ENCODE data around the gene TCERG1L. TPM values are rescaled to one million over a fixed set of nuclear protein-coding genes. Genes with fewer than 3 reads are reported as not detected.
"Not testable (repeated sequence)": the region's sequence is repeated elsewhere in the genome, so short reads cannot be mapped to it uniquely, and the experiment has no call there.

TCERG1L gene
- total RNA-seq, 1 donor from 2014 or later, result 0.05 TPM

- peaks cover 3% of the 10 kb centered on the region for H3K27me3 Mint-ChIP-seq (ENCODE audit: insufficient read depth)
- H3K36me3 Mint-ChIP-seq (ENCODE audit: low read depth), result no peaks in the 10 kb centered on the region
- intact Hi-C loops (cut with micrococcal nuclease), result no loop called here
- no peak overlapping the region for H3K4me3 Mint-ChIP-seq
- H3K27ac Mint-ChIP-seq, result no peak overlapping the region
- DNase-seq (ENCODE audit: low spot score), result no peak
- H3K9me3 Mint-ChIP-seq, result no peaks in the 10 kb centered on the region
- H3K4me1 Mint-ChIP-seq (ENCODE audit: low read depth), result no peaks in the 10 kb centered on the region
Observed at GRCh38 chr10:131107970-131108369, 203.6 kb downstream of the TCERG1L start.

GRCh38 chr10:131102676-131103075 is 208.8 kb downstream of the TCERG1L start:
- Mint-ChIP-seq H3K27me3 (ENCODE audit: insufficient read depth) (no peaks in the 10 kb centered on the region), H3K9me3 (no peaks in the 10 kb centered on the region), H3K4me1 (ENCODE audit: low read depth) (no peaks in the 10 kb centered on the region), H3K36me3 (ENCODE audit: low read depth) (no peaks in the 10 kb centered on the region), H3K27ac (no peak overlapping the region), H3K4me3 (no peak overlapping the region)
- intact Hi-C loops (cut with micrococcal nuclease), result no loop called here
- no peak for DNase-seq (ENCODE audit: low spot score)

- no peak for DNase-seq (ENCODE audit: low spot score)
- H3K9me3 Mint-ChIP-seq, result no peaks in the 10 kb centered on the region
- intact Hi-C loops (cut with micrococcal nuclease), result no loop called here
- no peaks in the 10 kb centered on the region for H3K27me3 Mint-ChIP-seq (ENCODE audit: insufficient read depth)
- H3K4me3 Mint-ChIP-seq, result no peak overlapping the region
- H3K4me1 Mint-ChIP-seq (ENCODE audit: low read depth), result no peaks in the 10 kb centered on the region
- no peak overlapping the region for H3K27ac Mint-ChIP-seq
- H3K36me3 Mint-ChIP-seq (ENCODE audit: low read depth), result no peaks in the 10 kb centered on the region
Observed at GRCh38 chr10:131102147-131102546, 209.4 kb downstream of the TCERG1L start.

GRCh38 chr10:131100418-131101410 is 210.8 kb downstream of the TCERG1L start:
- H3K36me3 Mint-ChIP-seq (ENCODE audit: low read depth); DNase-seq (ENCODE audit: low spot score); H3K4me1 Mint-ChIP-seq (ENCODE audit: low read depth); H3K27me3 Mint-ChIP-seq (ENCODE audit: insufficient read depth); H3K4me3 Mint-ChIP-seq; H3K27ac Mint-ChIP-seq; H3K9me3 Mint-ChIP-seq; intact Hi-C loops (cut with micrococcal nuclease): not testable (repeated sequence)

GRCh38 chr10:131099028-131099726 is 212.3 kb downstream of the TCERG1L start:
- intact Hi-C loops (cut with micrococcal nuclease), result no loop called here
- Mint-ChIP-seq H3K27ac (no peak overlapping the region), H3K4me1 (ENCODE audit: low read depth) (no peaks in the 10 kb centered on the region), H3K36me3 (ENCODE audit: low read depth) (no peaks in the 10 kb centered on the region), H3K4me3 (no peak overlapping the region), H3K27me3 (ENCODE audit: insufficient read depth) (no peaks in the 10 kb centered on the region), H3K9me3 (no peaks in the 10 kb centered on the region)
- DNase-seq (ENCODE audit: low spot score), result no peak

- intact Hi-C loops (cut with micrococcal nuclease), result no loop called here
- Mint-ChIP-seq H3K27ac (no peak overlapping the region), H3K36me3 (ENCODE audit: low read depth) (no peaks in the 10 kb centered on the region), H3K27me3 (ENCODE audit: insufficient read depth) (no peaks in the 10 kb centered on the region), H3K4me3 (no peak overlapping the region), H3K4me1 (ENCODE audit: low read depth) (no peaks in the 10 kb centered on the region), H3K9me3 (no peaks in the 10 kb centered on the region)
- no peak for DNase-seq (ENCODE audit: low spot score)
Observed at GRCh38 chr10:131098416-131098952, 213.0 kb downstream of the TCERG1L start.

- H3K27ac Mint-ChIP-seq, result no peak overlapping the region
- no peak overlapping the region for H3K4me3 Mint-ChIP-seq
- no peaks in the 10 kb centered on the region for H3K4me1 Mint-ChIP-seq (ENCODE audit: low read depth)
- intact Hi-C loops (cut with micrococcal nuclease), result no loop called here
- DNase-seq (ENCODE audit: low spot score), result no peak
- no peaks in the 10 kb centered on the region for H3K9me3 Mint-ChIP-seq
- no peaks in the 10 kb centered on the region for H3K27me3 Mint-ChIP-seq (ENCODE audit: insufficient read depth)
- no peaks in the 10 kb centered on the region for H3K36me3 Mint-ChIP-seq (ENCODE audit: low read depth)
Observed at GRCh38 chr10:131096031-131096430, 215.5 kb downstream of the TCERG1L start.

GRCh38 chr10:131095313-131095580 is 216.3 kb downstream of the TCERG1L start:
- intact Hi-C loops (cut with micrococcal nuclease), result no loop called here
- H3K4me1 Mint-ChIP-seq (ENCODE audit: low read depth), result no peaks in the 10 kb centered on the region
- H3K27ac Mint-ChIP-seq, result no peak overlapping the region
- no peaks in the 10 kb centered on the region for H3K36me3 Mint-ChIP-seq (ENCODE audit: low read depth)
- no peaks in the 10 kb centered on the region for H3K27me3 Mint-ChIP-seq (ENCODE audit: insufficient read depth)
- no peak for DNase-seq (ENCODE audit: low spot score)
- H3K9me3 Mint-ChIP-seq, result no peaks in the 10 kb centered on the region
- no peak overlapping the region for H3K4me3 Mint-ChIP-seq

GRCh38 chr10:131094527-131095312 is 216.8 kb downstream of the TCERG1L start:
- Mint-ChIP-seq H3K36me3 (ENCODE audit: low read depth) (no peaks in the 10 kb centered on the region), H3K4me1 (ENCODE audit: low read depth) (no peaks in the 10 kb centered on the region), H3K9me3 (no peaks in the 10 kb centered on the region), H3K27ac (peak overlapping the region; percentile 67), H3K27me3 (ENCODE audit: insufficient read depth) (no peaks in the 10 kb centered on the region), H3K4me3 (no peak overlapping the region)
- no peak for DNase-seq (ENCODE audit: low spot score)
- intact Hi-C loops (cut with micrococcal nuclease), result no loop called here

- intact Hi-C loops (cut with micrococcal nuclease), result no loop called here
- no peaks in the 10 kb centered on the region for H3K4me1 Mint-ChIP-seq (ENCODE audit: low read depth)
- H3K27me3 Mint-ChIP-seq (ENCODE audit: insufficient read depth), result no peaks in the 10 kb centered on the region
Observed at GRCh38 chr10:131093795-131094366, 217.6 kb downstream of the TCERG1L start.

GRCh38 chr10:131093346-131093745 is 218.2 kb downstream of the TCERG1L start:
- Mint-ChIP-seq H3K27me3 (ENCODE audit: insufficient read depth) (no peaks in the 10 kb centered on the region), H3K27ac (no peak overlapping the region), H3K9me3 (no peaks in the 10 kb centered on the region), H3K4me1 (ENCODE audit: low read depth) (no peaks in the 10 kb centered on the region), H3K36me3 (ENCODE audit: low read depth) (no peaks in the 10 kb centered on the region), H3K4me3 (no peak overlapping the region)
- no peak for DNase-seq (ENCODE audit: low spot score)
- intact Hi-C loops (cut with micrococcal nuclease), result no loop called here

More at GRCh38 chr10:131093795-131094366, 217.6 kb downstream of the TCERG1L start:
- Mint-ChIP-seq H3K27ac (no peak overlapping the region), H3K36me3 (ENCODE audit: low read depth) (no peaks in the 10 kb centered on the region), H3K4me3 (no peak overlapping the region), H3K9me3 (no peaks in the 10 kb centered on the region)
- no peak for DNase-seq (ENCODE audit: low spot score)

- Mint-ChIP-seq H3K9me3 (no peaks in the 10 kb centered on the region), H3K27me3 (ENCODE audit: insufficient read depth) (no peaks in the 10 kb centered on the region), H3K4me3 (no peak overlapping the region), H3K4me1 (ENCODE audit: low read depth) (no peaks in the 10 kb centered on the region), H3K27ac (no peak overlapping the region), H3K36me3 (ENCODE audit: low read depth) (no peaks in the 10 kb centered on the region)
- intact Hi-C loops (cut with micrococcal nuclease), result no loop called here
- no peak for DNase-seq (ENCODE audit: low spot score)
Observed at GRCh38 chr10:131092876-131093275, 218.6 kb downstream of the TCERG1L start.

All from activated T-helper 1 cell treated with anti-CD3 and anti-CD28 coated beads, Interleukin-12 subunit alpha, Interleukin-12 subunit beta, Interleukin-2, Interleukin-4 antibody, amounts not matched to agents 30 ng/mL and 10 ng/mL and 1 ng/mL, durations not matched to agents 14 hours and 24 hours and 36 hours (primary cell).